Daoy (cell line): ENCODE measurements around the gene STX3. TPM values are rescaled to one million over a fixed set of nuclear protein-coding genes. Genes with fewer than 3 reads are reported as not detected.
"Not testable (repeated sequence)": the region's sequence is repeated elsewhere in the genome, so short reads cannot be mapped to it uniquely, and the experiment has no call there.

Experiments used
- DNase-seq: peaks from one replicate; pipeline ENCODE4 v3.0.0-alpha.2; 2015; ENCODE audit warnings: low read depth
- total RNA-seq: library from RNA; depleted of rRNA; stranded (reverse); fragments of >200 nt; shearing (Covaris generic); gene quantifications from 2 replicates; pipeline ENCODE4 v1.2.3, GENCODE V29; 2014

Gene STX3
- total RNA-seq, 1 experiment from 2014 or later: 21.3 TPM

DNA sequence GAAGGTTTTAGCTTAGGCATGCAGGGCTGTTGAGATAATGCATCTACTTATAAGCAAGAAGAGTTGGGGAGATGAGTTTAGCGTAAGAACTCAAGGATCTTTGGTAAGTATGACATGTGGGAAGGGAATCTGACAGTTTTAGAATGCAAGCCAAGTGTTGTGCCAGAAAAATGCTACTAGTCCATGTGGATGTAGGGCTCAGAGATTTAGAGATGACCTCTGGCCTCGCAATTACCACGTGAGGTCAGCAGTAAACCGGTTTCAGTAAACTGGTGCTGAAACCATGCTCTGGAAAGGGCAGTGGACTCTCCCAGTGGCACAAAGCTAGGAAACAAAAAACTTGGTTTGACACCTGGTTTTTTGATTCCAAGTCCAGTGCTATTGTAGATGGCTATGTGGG, 36.5 kb downstream of the STX3 start:
- no peak for DNase-seq

DNA sequence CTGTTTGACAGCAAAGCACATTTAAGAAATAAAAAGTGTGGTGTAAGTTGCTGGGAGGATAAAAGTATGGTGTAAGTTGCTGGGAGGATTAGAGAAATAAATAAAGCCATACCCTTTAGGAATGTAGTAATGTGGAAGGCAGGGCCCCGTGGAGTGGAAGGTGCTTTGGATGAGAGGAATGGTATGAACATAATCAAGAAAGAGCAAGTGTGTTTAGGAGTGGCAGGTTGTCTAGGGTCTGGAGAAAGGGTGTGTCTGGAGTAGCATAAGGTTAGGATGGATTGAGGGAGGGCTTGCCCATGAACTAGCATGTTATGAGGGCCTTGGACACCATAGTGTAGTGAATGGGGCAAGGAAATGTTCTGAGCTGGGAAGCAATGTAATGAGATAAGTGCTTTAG, 37.3 kb downstream of the STX3 start:
- DNase-seq: no peak

DNA sequence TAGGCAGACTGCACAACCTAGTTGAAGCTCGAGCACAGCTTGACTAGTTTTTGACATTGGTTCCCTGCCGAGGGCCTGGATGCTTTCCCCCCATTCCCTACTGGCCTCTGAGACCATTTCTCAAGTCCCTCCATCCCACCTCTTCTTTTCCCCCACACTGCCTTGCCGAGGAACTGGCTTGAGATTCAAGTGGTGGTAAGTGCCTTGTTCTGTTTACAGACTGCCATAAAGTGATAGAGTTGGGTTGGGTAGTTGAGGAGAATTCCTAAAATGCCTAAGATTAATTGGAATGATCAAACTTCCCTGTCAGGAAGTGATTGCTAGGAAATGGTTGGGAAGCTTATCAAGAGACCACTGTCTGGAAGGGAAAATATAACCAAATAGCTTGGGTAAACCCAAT, 39.2 kb downstream of the STX3 start:
- DNase-seq: no peak

GRCh38 chr11:59800390-59801025, 45.3 kb downstream of the STX3 start:
- DNase-seq: no peak

- DNase-seq: no peak
Measured at GRCh38 chr11:59801160-59801706, 46.1 kb downstream of the STX3 start.

DNA sequence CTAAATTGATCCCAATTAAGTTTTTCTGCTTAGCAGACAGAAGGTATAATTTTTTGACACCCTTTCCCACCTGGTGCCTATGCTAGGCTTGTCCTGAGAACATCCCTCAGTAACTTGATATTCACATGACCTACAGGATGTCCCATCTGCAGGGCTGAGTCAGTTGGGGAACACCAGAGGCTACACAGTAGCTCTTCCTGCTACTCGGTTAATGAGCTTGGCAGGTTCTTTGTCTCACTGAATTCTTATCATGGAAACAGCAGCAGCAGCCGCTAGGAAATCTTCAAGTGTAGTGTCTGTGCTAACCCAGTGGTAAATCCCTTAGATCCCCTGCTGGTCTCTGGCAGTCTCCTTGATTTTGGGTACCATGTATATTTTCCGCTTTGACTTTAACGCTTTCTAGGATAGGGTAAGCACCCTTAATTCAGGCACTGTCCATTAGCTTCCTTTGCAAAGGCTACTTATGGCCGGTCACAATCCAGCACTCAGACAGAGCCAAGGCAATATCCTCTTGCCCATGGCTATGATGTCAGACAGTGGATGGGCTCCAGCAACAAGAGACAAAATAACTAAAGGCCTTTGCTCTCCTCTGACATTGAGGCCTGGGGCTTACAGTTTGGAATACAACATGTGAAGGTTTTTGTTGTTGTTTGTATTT, 46.9 kb downstream of the STX3 start:
- peak; percentile 31 for DNase-seq

DNA sequence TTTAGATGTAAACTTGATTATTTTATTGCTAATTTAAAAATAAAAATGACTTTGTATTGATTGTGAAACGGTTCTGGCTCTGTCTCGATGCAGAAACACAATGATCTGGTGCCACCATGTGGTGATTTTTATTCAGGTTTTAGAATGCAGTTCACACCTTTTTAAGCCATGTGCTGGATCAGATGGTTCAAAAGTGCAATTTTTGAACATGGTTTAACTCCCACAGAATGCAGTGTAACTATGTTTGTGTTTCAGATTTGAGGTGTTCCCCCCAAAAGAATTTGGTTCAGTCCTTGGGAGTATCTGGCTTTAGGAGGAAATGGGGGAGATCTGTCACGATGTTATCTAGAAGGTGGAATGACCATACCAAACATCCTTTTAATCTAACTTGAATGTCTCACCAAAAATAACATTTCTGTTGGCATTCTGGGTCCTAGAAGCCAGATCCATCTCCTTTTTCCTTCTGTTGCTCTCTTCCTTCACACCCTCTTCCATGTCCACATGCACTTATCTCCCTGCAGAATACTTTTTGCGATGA, 47.5 kb downstream of the STX3 start:
- peak; percentile 40 for DNase-seq

DNA sequence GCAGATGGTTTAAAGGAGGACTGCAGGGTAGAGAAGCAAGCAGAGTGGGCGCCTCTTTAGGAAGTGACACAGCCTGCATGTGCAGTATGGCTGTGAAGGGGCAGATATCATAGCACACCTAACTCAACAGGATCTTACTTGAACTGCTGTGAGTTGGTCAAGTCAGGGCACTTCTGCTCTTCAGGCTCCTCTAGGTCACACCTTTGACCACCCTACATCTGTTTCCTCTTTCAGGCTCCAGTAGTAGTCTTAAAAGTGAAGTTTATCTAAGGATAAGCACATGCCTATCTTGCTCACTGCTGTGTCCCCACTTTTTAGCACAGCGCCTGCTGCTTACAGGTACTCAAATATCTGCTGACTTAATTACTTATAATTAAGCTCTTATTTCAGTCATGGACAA, 48.9 kb downstream of the STX3 start:
- no peak for DNase-seq

GRCh38 chr11:59807047-59807610, 52.0 kb downstream of the STX3 start:
- no peak for DNase-seq

- peak; percentile 87 for DNase-seq
Measured at GRCh38 chr11:59810189-59810910, 55.2 kb downstream of the STX3 start, which contains the start of gene MRPL16. Gene MRPL16 (minus strand): TSS chr11:59810778. CDS start chr11:59810658, 120 bp downstream.

- DNase-seq: no peak
Measured at GRCh38 chr11:59810911-59811259, 55.7 kb downstream of the STX3 start.

DNA sequence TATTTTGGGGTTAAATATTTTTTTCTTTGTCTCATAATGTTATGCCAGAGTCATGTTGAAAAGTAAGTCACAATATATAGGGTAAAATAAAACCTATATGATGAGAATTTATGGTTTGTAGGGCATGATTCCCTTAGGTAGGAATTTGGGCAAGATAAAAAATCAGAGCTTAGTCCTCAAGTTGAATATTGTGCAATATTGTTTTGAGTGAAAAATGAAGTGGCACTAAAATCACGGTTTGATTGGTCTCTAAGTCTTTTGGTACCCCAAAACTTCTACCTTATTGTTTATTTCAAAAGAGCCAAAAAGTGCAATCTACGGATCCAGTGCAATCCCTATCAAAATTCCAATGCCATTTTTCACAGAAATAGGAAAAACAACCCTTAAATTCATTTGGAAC, 57.0 kb downstream of the STX3 start:
- DNase-seq: no peak

- DNase-seq: no peak
Measured at GRCh38 chr11:59813364-59813763, 58.2 kb downstream of the STX3 start.

- DNase-seq: no peak
Measured at GRCh38 chr11:59814021-59814420, 58.8 kb downstream of the STX3 start.

DNA sequence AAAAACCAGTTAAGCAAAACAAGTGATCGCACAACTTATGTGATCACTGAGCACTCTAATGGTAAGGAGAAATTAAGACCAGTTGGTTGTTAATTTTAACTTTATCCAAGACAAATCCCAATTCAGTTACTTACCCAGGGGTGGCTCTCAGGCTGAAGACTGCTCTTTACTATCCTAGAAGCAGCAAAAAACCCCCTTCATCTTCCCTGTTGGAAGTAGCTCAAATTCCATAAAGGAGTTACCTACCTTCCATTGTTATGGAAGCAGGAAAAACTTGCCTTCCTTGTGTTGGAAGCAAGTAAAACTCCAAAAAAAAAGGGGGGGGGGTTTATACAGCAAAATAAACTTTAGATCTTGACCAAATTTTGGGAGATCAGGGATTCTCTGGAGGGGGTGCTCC, 60.6 kb downstream of the STX3 start:
- no peak for DNase-seq

DNA sequence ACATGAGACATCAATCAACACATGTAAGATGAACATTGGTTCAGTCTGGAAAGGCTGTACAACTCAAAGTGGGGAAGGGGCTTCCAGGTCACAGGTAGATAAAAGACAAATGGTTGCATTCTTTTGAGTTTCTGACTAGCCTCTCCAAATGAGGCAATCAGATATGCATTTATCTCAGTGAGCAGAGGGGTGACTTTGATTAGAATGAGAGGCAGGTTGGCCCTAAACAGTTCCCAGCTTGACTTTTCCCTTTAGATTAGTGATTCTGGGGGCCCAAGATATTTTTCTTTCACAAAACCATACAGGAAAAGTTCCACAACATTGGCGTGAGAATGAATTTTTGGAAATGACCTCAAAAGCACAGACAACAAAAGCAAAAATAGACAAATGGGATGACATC, 61.3 kb downstream of the STX3 start:
- not testable (repeated sequence) for DNase-seq

GRCh38 chr11:59818572-59818971, 63.4 kb downstream of the STX3 start:
- DNase-seq: no peak

DNA sequence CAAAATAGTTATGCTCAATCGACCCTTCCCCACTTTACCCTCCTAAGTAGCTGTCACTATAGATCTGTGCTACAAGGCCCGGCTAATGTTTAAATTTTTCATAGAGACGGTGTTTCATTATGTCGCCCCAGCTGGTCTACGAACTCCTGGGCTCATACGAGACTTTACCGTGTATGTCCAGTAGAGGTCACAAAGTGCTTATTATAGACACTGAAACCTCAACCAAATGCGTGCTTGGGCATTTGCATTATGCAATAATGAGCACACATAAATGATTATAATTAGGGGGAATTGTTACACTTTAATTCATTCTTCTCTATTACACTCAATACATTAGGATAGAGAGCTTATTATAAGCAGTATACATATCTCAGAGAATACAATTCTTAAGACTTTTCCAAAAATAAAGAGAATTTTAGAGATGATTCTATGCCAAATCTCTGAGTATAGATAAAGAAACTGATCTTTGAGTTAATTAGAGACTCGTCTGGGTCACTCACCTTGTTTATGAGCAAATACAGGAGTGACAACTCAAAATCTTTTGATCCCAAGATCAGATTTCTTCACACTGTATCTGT, 67.9 kb downstream of the STX3 start:
- DNase-seq: peak; percentile 57

DNA sequence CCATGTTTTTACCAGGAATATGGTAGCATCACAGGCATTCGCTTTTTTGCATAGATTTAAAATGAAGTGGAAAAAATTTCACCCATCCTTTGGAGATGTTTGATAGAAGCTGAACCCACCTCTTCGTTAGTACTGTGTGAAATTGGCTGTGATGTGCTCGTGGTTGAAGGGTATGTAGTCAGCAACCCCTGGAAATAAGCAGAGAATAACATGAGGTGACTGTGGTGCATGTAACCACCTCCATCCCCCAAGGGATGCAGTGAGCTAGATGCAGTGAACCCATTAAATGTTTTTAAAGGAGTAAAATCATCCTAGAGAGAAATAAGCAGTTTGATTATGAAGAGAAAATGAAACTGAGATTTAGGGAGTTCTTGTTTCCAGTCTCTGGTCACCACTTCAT, 74.2 kb downstream of the STX3 start:
- no peak for DNase-seq

DNA sequence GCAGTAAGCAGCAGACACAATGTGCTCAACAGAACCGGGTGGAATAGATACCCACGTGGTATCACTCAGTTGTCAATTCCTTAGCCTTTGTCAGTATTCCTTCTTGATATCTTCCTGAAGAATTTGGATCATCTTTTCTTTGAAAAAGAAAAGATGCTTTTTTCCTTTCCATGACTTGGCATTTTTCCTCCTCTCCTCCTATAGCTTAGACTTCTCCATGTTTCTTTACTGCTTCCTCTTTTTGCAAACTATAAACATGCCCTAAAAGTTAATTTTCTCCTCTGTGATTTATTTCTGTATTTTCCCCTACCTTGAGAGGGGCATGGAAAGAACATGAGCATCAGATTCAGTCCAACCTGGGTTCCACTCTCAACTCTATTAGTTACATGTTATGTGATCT, 78.4 kb downstream of the STX3 start:
- DNase-seq: no peak

GRCh38 chr11:59839615-59840014, 84.4 kb downstream of the STX3 start:
- no peak for DNase-seq

- DNase-seq: no peak
Measured at GRCh38 chr11:59841514-59841913, 86.3 kb downstream of the STX3 start.
